ENCODE data around the gene MMEL1.

DNA sequence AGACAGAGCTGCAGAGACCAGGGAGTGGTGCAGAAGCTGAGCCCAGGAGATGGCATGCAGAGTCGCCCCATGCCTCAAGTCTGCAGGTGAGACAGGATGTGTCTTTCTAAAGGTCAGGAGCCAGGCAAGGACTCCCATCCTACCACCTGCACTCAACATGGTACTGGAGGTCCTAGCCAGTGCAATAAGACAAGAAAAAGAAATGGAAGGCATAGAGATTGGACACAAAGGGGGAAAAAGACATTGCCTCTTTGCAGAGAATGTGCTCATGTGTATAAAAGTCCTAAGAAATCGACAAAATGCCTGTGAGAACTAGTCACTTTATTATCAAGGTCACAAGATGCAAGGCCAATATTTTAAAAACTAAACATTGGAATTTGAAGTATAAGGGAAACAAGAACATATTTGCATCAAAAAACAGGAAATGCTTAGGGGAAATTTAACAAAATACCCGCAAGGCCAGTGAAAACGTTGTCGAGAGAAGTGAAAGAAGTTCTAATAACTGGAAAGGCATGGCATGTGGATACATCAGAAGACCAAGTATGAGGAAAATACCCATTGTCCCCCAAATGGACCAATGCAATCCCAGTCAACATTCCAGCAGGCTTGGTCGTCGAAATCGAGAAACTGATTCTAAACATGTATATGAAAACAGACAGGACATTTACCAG lies 59.4 kb downstream of the MMEL1 start:
- TF ChIP-seq CTCF (IDR thresholded peaks at IDR 0.05; ENCODE audit: extremely low read depth in 1 of 2, insufficient read depth in 1 of 2, low read depth in 1 of 2, low read length in 2 of 2) (no peak), POLR2AphosphoS5 (IDR thresholded peaks at IDR 0.05; ENCODE audit: insufficient read depth, low read depth, low read length) (no peak), POLR2A (IDR thresholded peaks at IDR 0.05; ENCODE audit: low read depth, low read length) (no peak), JUN (IDR thresholded peaks at IDR 0.05; ENCODE audit: borderline replicate concordance, insufficient read depth, insufficient read length, low read depth) (no peak), EZH2 (IDR thresholded peaks at IDR 0.05; ENCODE audit: borderline replicate concordance, low read depth, low read length, severe bottlenecking) (no peak), MAX (IDR thresholded peaks at IDR 0.05; ENCODE audit: insufficient read depth, insufficient read length) (no peak)

All from endothelial cell of umbilical vein (primary cell).